ENCODE measurements around the gene GLA. TPM values are rescaled to one million over a fixed set of nuclear protein-coding genes. Genes with fewer than 3 reads are reported as not detected.
A peak's percentile ranks its signal among the peaks of the same experiment; 100 is the strongest.

Gene GLA
- total RNA-seq, 3 donors from 2014 or later: 20.5 to 43.0 (median 31.5) TPM

GRCh38 chrX:101442085-101442484, 34.4 kb upstream of the GLA start:
- DNase-seq (ENCODE audit: low spot score in 2 of 2): no peak
- Histone ChIP-seq H3K27ac (no peak overlapping the region), H3K9me3 (no peaks in the 10 kb centered on the region), H3K27me3 (peaks cover 0 to 14% of the 10 kb centered on the region in 2 donors), H3K4me1 (no peaks in the 10 kb centered on the region), H3K36me3 (no peaks in the 10 kb centered on the region), H3K4me3 (no peak overlapping the region)
- TF ChIP-seq CTCF (IDR thresholded peaks at IDR 0.05) (no peak), POLR2AphosphoS5 (IDR thresholded peaks at IDR 0.05) (no peak), POLR2A (IDR thresholded peaks at IDR 0.05) (no peak)
- intact Hi-C loops (cut with DNase I; ENCODE audit: low total_unique reads): no loop called here

- TF ChIP-seq POLR2A (IDR thresholded peaks at IDR 0.05) (no peak), CTCF (IDR thresholded peaks at IDR 0.05) (no peak), POLR2AphosphoS5 (IDR thresholded peaks at IDR 0.05) (no peak)
- H3K4me1 ChIP-seq: no peaks in the 10 kb centered on the region
- H3K4me3 ChIP-seq: no peak overlapping the region
- H3K36me3 ChIP-seq: no peaks in the 10 kb centered on the region
- intact Hi-C loops (cut with DNase I; ENCODE audit: low total_unique reads): no loop called here
- DNase-seq (ENCODE audit: low spot score in 2 of 2): no peak
- H3K27me3 ChIP-seq: peaks cover 0 to 6% of the 10 kb centered on the region in 2 donors
- no peak overlapping the region for H3K27ac ChIP-seq
- H3K9me3 ChIP-seq: peaks cover 0 to 21% of the 10 kb centered on the region in 2 donors
These were observed 22.8 kb upstream of the GLA start for GRCh38 chrX:101430457-101431078.

GRCh38 chrX:101429934-101430333, 22.2 kb upstream of the GLA start:
- no peaks in the 10 kb centered on the region for H3K36me3 ChIP-seq
- H3K4me3 ChIP-seq: no peak overlapping the region
- H3K4me1 ChIP-seq: no peaks in the 10 kb centered on the region
- no peak for TF ChIP-seq POLR2AphosphoS5 (IDR thresholded peaks at IDR 0.05)
- H3K9me3 ChIP-seq: peaks cover 0 to 21% of the 10 kb centered on the region in 2 donors
- DNase-seq (ENCODE audit: low spot score in 2 of 2): no peak
- peaks cover 0 to 6% of the 10 kb centered on the region in 2 donors for H3K27me3 ChIP-seq
- H3K27ac ChIP-seq: peak overlapping the region in 1 of 2 donors; percentile 32
- intact Hi-C loops (cut with DNase I; ENCODE audit: low total_unique reads): no loop called here

GRCh38 chrX:101427954-101428353, 20.2 kb upstream of the GLA start:
- TF ChIP-seq CTCF (IDR thresholded peaks at IDR 0.05) (no peak), POLR2AphosphoS5 (IDR thresholded peaks at IDR 0.05) (no peak), POLR2A (IDR thresholded peaks at IDR 0.05) (no peak)
- Histone ChIP-seq H3K9me3 (peaks cover 0 to 21% of the 10 kb centered on the region in 2 donors), H3K27ac (no peak overlapping the region), H3K4me1 (no peaks in the 10 kb centered on the region), H3K27me3 (peaks cover 0 to 11% of the 10 kb centered on the region in 2 donors), H3K36me3 (no peaks in the 10 kb centered on the region), H3K4me3 (no peak overlapping the region)
- DNase-seq (ENCODE audit: low spot score in 2 of 2): no peak
- intact Hi-C loops (cut with DNase I; ENCODE audit: low total_unique reads): no loop called here

- Histone ChIP-seq H3K36me3 (no peaks in the 10 kb centered on the region), H3K4me3 (no peak overlapping the region), H3K9me3 (no peaks in the 10 kb centered on the region), H3K27ac (peak overlapping the region; percentile 23 to 98), H3K4me1 (no peaks in the 10 kb centered on the region), H3K27me3 (peaks cover 0 to 46% of the 10 kb centered on the region in 2 donors)
- DNase-seq (ENCODE audit: low spot score in 2 of 2): no peak
- intact Hi-C loops (cut with DNase I; ENCODE audit: low total_unique reads): no loop called here
- TF ChIP-seq CTCF (IDR thresholded peaks at IDR 0.05) (no peak), POLR2AphosphoS5 (IDR thresholded peaks at IDR 0.05) (no peak), POLR2A (IDR thresholded peaks at IDR 0.05) (no peak)
These were observed 11.8 kb upstream of the GLA start for GRCh38 chrX:101419489-101419888.
